ENCODE results near the gene ZBTB16.

ZBTB16 gene

DNA sequence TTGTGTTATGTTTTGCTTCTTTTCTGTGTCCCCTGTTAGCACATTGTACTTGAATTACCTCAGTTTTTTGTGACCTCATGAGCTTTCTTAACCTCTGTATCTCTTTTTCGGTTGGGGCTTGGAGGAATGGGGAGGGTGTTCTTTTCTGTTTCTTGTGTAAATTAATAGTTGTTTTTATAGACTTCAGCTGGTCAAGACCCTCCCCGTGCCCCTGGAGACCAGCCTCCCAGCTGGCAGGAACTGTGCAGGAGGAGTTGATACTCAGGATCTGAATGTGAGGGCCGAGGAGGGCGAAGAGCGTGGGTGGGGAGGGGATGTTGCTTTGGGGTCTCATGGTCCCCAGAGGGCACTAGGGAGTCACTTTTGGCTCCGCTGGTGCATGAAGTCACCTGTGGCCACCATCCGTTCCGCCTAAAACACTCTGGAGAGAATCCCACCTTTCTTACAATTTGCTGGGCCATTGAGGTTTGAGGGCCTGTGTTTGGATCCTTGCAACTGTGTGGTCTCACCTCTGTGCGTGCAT lies 192.4 kb downstream of the ZBTB16 start:
- in situ Hi-C loops (cut with MboI; ENCODE audit: low sequenced_read_pairs): loop anchor here (25.0 kb wide), 1 partner anchor 940 kb away; the partner anchor contains the start of gene TTC12

DNA sequence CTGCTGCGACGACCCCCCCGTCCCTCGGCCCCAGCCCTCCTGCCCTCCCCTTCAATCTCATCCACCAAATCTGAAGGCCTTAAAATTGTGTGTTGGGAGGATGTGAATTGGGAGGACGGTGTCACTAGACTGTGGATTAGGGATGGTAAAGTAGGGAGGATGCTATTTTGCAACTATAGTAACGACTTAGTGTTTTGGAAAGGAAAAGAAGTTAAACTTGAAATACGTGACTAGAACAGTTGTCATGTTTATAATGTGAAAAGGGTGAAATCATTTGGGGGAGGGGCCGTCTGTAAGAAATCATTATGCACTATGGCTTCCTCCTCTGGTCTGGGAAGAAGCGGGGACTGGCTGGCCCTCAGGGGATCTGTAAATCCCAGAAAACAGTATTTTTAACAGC lies 193.3 kb downstream of the ZBTB16 start:
- in situ Hi-C loops (cut with MboI; ENCODE audit: low sequenced_read_pairs): loop anchor here (25.0 kb wide), 1 partner anchor 940 kb away; the partner anchor contains the start of gene TTC12

DNA sequence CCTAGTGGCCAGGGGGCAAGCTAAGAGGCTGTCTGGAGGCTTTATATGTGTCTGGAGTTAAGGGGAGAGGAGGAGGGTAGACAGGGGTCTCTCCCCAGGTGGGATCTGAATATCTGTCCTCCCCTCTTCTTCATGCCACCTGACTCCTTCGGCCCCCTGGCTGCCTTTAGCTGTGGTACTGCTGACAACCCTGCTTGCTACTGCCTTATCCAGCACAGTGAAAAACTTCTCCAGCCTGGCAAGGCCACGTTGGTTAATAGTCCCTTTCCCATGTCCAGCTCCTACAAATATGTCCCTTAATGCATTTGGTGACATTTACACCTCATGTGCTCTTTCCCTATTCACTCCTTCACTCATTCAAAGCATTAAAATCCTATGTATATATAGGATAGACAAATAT lies 194.3 kb downstream of the ZBTB16 start:
- in situ Hi-C loops (cut with MboI; ENCODE audit: low sequenced_read_pairs): loop anchor here (25.0 kb wide), 1 partner anchor 941 kb away; the partner anchor contains the start of gene TTC12

DNA sequence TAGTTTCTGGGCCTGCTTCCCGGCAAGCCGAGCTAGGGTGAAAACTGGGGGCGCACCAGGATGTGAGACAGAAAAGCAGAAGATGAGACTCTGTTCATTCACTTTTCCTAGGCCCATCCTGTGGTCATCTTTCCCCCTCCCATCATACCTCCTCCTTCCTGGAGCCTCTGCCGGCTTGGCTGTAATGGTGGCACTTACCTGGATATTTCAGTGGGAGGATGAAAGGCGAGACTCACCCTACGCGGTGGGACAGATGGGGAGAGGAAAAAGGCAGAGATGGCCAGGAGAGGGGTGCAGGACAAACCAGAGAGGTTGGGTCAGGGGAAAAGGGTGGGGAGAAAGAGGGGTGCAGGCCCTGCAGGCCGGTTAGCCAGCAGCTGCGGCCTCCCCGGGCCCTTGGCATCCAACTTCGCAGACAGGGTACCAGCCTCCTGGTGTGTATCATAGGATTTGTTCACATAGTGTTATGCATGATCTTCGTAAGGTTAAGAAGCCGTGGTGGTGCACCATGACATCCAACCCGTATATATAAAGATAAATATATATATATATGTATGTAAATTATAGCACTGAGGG lies 195.1 kb downstream of the ZBTB16 start:
- in situ Hi-C loops (cut with MboI; ENCODE audit: low sequenced_read_pairs): loop anchor here (25.0 kb wide), 1 partner anchor 942 kb away; the partner anchor contains the start of gene TTC12

DNA sequence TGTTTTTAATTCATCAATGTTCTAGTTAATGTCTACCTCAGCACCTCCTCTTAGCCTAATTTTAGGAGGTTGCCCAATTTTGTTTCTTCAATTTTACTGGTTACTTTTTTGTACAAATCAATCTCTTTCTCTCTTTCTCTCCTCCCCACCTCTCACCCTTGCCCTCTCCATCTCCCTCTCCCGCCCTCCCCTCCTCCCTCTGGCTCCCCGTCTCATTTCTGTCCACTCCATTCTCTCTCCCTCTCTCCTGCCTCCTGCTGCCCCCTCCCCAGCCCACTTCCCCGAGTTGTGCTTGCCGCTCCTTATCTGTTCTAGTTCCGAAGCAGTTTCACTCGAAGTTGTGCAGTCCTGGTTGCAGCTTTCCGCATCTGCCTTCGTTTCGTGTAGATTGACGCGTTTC lies 195.8 kb downstream of the ZBTB16 start:
- in situ Hi-C loops (cut with MboI; ENCODE audit: low sequenced_read_pairs): loop anchor here (25.0 kb wide), 1 partner anchor 943 kb away; the partner anchor contains the start of gene TTC12

DNA sequence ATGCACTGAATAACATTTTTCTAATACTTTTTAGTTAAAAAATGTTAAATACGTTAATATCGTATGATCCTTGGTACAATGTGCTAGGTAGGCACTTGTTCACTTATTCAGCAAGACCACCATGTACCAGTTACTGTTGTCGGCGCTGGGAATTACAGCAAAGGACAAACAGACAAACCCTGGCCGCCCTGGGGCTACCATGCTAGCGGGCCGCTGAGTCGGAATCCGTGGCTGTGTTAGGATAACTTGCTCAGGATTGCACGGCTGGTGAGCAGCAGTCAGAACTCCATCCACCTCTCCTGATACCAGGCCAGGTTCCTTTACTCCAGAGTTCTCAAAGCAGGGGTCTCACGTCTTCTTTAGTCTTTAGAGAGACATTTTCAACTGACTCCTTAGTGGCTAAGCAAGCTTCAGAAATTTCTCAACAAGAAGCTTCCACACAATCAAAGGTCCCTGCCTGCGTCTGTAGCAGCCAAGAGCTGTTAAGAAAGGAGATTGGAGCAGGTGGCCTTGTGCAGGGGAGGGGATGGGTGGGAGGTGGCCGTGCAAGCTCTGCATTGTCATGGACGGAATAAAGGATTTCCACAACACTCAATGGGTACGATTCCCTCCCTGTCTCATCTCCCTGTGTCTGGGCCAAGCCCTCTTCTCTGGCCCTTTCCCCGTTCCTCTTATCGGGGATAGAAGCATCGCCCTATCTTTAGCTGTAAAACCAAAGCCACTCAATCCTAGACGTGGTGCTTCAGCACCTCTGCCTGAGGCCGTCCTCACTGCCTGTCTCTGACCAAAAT lies 196.9 kb downstream of the ZBTB16 start:
- in situ Hi-C loops (cut with MboI; ENCODE audit: low sequenced_read_pairs): loop anchor here (25.0 kb wide), 1 partner anchor 944 kb away; the partner anchor contains the start of gene TTC12

DNA sequence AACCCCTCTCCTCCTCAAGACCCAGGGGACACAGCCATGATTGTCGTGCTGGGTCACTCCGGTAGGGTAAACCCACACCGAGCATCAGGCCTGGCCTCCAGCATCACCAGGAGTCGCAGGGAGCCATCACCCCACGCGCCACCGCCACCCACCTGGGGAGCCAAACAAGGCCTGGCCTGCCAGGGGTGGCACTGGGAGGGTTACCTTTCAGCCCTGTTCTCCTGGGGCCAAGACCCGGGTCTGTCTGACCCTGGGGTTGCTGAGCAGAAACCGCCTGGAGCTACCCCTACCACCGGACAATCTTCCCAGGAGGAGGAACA lies 197.4 kb downstream of the ZBTB16 start:
- in situ Hi-C loops (cut with MboI; ENCODE audit: low sequenced_read_pairs): loop anchor here (25.0 kb wide), 1 partner anchor 945 kb away; the partner anchor contains the start of gene TTC12

DNA sequence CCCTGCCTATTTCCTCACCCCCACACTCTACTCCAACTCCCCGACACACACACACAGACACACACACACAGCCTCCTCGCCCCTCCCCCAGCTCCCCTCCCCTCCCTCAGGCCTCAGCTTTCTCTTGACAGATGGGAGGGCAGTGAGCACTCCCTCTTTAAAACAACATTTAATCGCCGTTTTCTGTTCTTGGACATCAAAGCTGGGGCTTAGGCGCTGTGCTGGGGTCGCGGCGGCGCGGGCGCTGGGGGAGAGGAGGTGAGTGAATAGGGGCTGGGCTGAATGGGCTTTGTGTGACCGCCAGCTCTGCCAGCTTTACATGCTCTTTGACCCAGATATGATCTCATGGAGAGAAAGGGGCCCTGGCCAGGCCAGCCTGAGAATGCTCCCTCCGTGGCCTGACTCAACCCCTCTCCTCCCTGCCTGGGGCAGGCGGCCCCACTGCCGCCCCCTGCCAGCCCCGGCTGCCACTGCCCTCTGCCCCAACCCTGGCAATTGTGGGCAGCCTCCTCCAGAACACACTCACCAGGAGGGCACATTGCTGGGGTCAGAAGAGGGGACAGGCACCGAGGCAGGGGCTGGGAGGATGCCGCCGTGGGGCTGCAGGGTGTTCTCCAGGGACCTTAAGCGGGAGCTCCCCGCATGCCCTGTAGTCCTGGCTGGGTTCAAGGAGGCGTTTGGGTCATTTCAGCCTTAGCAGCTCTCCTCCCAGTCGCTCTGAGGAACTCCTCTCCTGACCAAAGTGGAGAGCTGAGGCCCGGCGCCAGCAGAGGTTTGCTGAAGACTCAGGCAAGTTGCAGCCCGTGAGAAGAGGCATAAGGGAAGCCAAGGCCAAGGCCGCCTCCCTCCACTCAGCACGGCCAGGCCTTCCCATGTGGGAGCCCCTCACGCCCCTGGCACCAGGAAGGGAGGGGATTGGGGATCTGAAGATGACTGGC lies 198.4 kb downstream of the ZBTB16 start:
- in situ Hi-C loops (cut with MboI; ENCODE audit: low sequenced_read_pairs): loop anchor here (25.0 kb wide), 1 partner anchor 946 kb away; the partner anchor contains the start of gene TTC12

DNA sequence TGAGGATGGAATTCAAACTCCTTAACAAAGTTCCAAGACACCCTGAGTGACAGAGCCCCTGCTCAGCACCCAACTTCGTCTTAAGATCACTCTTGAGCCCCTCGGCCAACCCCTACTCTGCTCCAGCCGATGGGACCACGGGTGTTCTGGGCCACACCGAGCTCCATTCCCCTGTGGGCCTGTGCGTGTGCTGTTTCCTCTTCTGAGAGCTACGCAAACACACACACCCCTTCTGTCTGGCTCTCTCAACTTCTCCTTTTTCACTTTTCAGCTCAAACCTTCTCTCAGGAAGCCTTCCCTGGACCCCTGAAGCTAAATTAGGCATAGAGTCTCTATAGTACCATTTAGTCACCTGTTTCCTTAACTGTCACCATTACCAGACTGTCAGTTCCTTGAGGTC lies 199.2 kb downstream of the ZBTB16 start:
- in situ Hi-C loops (cut with MboI; ENCODE audit: low sequenced_read_pairs): loop anchor here (25.0 kb wide), 1 partner anchor 946 kb away; the partner anchor contains the start of gene TTC12

DNA sequence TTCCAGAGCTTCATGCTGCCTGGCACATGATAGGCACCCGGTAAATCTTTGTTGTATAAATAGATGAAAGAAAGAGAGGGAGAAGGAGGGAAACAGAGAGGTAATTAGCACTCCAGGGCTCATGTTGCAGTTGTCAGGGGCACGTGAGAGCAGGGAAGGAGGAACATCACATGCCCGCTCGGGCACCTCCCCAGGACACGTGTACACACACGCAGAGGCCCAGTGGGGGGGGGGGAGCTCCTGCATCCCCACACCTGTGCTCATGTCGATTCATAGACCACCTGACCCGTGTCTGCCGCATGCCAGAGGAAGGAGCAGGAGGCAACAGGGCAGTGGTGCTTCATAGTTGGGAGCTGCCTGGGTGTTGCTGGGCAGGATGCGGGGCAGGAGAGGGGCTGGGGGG lies 199.6 kb downstream of the ZBTB16 start:
- in situ Hi-C loops (cut with MboI; ENCODE audit: low sequenced_read_pairs): loop anchor here (25.0 kb wide), 1 partner anchor 947 kb away; the partner anchor contains the start of gene TTC12

DNA sequence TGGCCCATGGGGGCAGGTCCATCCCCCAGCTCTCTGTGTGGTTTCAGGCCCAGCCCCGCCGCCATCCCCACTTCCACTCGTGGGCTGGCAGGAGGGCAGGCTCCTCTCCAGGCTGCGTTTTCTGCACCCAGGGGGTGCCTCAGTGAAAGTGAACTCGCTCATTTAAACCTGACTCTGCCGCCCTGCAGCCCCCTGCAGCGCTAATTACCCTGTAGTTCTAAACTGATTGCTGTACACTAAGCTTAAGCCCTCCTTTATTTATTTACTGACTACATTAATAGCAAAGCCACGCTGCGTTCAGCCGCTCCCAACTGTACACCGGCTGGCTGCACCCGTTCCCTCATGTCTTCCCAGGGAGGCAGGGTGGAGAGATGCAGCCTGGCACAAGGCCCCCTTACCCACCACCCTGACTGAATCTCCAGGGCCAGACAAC lies 200.1 kb downstream of the ZBTB16 start:
- in situ Hi-C loops (cut with MboI; ENCODE audit: low sequenced_read_pairs): loop anchor here (25.0 kb wide), 1 partner anchor 947 kb away; the partner anchor contains the start of gene TTC12

DNA sequence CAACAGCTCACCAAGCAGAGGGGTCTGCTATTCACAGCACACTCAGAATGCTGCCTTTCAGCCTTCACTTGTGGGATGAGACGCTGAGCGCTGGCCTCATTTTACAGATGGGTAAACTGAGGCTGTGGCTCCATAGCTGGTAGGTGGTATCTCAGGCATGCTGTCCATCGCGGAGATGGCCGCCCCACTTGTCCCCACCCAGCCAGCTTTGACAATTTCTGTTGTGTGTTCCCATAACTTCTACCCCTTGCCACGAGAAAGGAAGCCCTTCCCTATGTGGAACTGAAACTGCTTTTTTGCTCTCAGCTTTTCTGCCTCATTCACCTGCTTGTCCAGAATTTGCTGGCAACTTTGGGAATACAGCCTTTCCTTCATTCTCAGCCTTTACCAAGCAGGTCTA lies 200.6 kb downstream of the ZBTB16 start:
- in situ Hi-C loops (cut with MboI; ENCODE audit: low sequenced_read_pairs): loop anchor here (10.0 to 25.0 kb wide), 3 partner anchors 265 to 948 kb away; partner anchors contain the start of gene TTC12

DNA sequence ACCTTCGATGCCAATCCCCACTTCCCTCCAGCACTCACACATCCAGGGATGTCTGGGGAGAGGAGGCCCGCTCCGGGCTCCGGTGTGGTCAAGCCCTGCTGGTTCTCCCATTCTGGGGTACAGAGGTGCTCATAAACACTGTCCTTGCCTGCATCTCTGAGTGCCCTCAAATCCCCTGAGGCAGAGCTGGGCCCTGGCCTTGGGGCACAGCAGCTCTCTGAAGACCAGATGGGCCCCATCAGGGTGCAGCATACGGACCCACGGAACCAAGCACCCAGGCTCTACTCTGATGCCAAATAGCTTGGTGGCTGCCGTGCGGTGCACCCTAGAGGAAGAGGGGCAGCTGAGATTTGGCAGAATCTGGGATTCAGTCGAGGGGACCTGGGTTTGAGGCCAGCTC lies 201.0 kb downstream of the ZBTB16 start:
- in situ Hi-C loops (cut with MboI; ENCODE audit: low sequenced_read_pairs): loop anchor here (10.0 to 25.0 kb wide), 3 partner anchors 266 to 948 kb away; partner anchors contain the start of gene TTC12

DNA sequence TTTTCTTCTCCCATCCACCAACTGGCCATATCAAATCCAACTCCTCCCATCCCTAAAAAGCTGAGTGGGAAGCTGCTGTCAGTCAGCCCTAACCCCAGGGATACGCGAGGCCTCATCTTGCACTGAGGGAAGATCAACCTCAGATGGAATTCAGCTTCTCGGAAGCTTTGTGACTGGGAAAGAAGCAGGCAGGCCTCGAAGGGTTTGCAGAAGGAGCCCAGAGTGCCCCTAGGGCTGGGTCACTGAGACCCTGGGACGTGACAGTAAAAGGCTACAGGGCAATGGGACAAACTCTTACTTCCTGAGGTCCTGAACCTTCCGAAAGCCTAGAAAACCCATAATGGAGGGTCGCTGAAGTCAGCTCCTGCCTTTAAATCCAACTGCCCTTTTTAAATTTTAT lies 202.3 kb downstream of the ZBTB16 start:
- in situ Hi-C loops (cut with MboI; ENCODE audit: low sequenced_read_pairs): loop anchor here (10.0 to 25.0 kb wide), 3 partner anchors 267 to 949 kb away; partner anchors contain the start of gene TTC12

DNA sequence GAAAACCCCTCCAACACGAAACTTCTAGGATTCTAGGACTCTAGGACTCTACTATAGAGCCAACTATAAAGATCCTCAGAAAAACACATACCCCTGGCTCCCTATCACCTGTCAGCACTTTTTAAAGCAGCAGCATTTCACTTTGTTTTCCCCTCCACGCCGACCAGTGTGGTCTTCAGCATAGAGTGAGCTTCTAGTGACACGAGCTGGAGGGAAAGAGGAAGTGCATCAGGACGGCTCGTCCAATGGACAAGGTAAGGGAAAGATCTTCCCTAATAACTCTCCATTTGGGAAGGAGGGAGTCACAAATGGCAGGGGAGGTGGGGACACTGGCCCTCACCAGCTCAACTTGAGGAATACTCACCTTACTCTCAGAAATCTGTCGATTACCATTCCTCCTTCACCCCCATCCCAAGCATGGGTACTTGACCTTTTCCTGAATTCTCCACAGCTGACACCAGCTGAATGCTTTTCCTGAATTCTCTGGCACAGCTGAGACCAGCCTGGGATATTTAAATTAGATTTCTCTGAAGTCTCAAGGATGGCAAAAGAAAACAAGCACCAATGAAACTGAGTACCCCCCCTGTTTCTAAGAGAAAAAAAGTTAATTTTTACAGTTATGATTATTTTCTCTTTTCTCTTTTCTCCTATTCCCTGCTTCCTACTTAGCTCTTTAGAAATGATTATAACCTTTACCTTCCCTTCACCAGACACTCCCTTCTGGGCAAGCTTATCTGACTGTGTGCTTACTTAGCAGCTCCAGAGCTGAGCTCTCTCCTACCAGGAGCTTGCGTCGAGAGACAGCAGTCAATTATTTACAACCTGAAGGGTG lies 203.4 kb downstream of the ZBTB16 start:
- in situ Hi-C loops (cut with MboI; ENCODE audit: low sequenced_read_pairs): loop anchor here (10.0 to 25.0 kb wide), 3 partner anchors 268 to 951 kb away; partner anchors contain the start of gene TTC12

DNA sequence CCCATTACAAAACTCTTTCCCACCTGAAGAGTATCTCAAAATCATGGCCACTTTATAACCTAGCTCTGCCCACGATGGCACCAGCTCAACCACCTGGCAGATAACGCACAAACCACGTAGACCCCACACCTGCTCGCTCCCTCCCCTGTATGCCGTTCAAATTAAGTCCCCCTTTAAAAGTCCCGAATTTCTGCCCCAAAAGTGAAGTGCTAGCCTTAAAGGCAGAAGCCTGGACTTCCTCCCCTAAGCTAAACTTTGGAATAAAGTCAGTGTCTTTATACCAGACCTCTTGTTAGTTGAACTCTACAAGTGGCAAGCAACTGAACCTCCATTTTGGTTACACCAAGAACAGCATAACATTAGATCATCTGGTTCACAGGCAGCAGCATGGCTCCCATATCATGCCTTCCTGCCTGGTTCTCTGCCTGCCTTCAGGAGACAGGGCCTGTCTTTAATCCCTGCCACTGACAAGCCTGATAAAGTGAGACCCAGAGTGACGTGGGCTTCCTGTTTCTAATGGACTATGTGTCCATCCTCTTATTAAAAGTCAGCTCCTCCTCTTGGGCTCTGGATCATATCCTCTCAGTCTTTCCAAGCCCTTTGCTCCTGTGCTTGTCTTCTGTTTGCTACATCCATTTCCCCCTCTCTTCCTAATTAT lies 204.1 kb downstream of the ZBTB16 start:
- in situ Hi-C loops (cut with MboI; ENCODE audit: low sequenced_read_pairs): loop anchor here (10.0 to 25.0 kb wide), 3 partner anchors 269 to 951 kb away; partner anchors contain the start of gene TTC12

DNA sequence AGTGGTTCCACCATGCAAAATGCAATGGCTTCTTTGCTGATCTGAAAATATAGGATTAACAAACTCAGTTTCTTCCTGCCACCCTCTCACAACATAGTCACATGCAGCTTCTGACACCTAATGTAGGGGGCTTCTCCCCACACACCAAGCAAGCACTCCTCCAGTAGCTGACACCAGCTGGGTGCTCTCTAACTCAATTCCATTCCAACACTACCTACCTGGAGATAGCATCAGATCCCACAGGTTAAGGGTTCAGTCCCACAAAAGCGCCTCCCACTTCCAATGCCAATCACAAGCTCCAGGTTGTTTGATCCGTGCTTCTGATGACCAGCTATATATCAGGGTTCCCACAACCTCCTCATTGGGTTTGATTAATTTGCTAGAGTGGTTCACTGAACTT lies 204.9 kb downstream of the ZBTB16 start:
- in situ Hi-C loops (cut with MboI; ENCODE audit: low sequenced_read_pairs): loop anchor here (10.0 to 25.0 kb wide), 3 partner anchors 270 to 952 kb away; partner anchors contain the start of gene TTC12

DNA sequence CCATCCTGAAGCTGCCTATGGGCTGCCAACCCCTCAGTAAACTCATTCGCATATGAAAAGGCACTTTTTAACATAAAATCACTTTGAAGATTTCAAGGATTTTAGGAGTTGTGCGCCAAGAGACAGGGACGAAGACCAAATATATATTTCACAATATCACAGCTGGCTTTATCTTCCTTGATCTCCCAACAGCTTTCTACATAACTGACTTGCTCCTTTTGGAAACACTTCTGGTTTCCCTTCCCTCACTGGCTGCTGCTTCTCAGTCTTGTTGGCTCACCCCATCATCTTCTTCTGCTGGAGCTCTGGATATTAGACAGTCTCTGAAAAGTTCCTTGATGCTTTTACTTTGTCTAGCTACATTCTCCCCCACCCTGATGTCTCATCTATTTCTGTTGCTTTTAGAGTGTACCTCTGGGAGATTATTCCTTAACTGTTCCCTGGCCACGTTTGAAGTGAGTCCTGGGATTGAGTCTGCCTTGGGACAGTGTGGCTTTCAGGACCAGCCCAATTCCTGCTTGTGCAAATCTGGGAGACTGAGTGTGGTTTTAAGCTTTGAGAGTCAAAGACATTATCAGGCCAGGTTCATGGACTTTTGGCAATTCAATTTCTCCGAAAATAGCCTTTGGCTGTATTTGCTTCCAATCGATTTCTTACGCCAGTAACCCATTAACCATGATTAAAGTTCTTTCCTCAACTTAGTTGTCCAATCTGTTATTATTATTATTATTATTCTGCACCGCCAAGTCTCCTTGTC lies 205.8 kb downstream of the ZBTB16 start:
- in situ Hi-C loops (cut with MboI; ENCODE audit: low sequenced_read_pairs): loop anchor here (10.0 to 25.0 kb wide), 3 partner anchors 270 to 953 kb away; partner anchors contain the start of gene TTC12
